ENCODE results near the gene CCDC17. TPM values are rescaled to one million over a fixed set of nuclear protein-coding genes. Genes with fewer than 3 reads are reported as not detected.

The CCDC17 gene
- total and polyA plus RNA-seq, 12 donors = 0.62 to 5.0 (median 1.0) TPM

DNA sequence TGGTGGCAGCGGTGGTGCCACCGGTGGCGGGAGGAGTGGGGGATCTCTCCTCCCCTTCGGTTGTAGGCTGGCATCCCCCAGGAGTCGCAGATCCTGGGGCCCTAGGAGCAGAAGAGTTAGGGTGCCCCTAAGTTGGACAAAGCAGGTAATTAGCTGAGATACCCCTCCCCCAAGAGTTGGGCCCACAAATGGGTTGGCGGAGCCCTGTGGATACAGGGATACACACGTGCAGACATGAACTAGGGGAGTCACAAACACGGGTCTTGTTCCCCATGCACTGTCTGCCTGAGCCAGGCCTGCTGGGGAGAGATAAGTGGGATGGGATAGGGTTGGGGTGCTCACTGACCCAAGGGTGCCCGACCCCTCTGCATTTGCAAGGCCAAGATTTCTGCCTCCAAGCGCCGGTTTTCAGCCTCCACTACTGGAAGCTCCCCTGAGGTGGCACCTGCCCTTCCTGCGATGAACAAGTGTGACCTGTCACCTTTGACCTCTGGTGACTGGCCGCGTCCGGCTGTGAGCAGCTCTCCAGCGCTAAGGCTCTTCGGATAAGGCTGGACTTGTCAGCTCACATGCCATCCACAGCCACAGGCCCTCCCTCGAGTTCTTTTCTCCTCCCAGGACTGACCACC is 1.8 kb downstream of the CCDC17 start:
- no peak for TF ChIP-seq CTCF (IDR thresholded peaks at IDR 0.05)
- DNase-seq (no peak), ATAC-seq (peak in 7 of 8 donors; percentile 3 to 44 (median 16))
- Histone ChIP-seq H3K27ac (peak overlapping the region in 9 of 10 donors; percentile 31 to 77 (median 63)), H3K4me1 (peaks cover 6 to 46% (median 25%) of the 10 kb centered on the region in 9 donors), H3K4me3 (peak overlapping the region in 6 of 10 donors; percentile 23 to 55 (median 44)), H3K36me3 (peaks cover 0 to 85% (median 20%) of the 10 kb centered on the region in 9 donors), H3K9me3 (no peaks in the 10 kb centered on the region), H3K27me3 (no peaks in the 10 kb centered on the region)
- intact Hi-C loops (cut with DNase I) = loop anchor here in 1 of 10 donors (10.0 kb wide), 1 partner anchor 63 kb away; the partner anchor contains the start of genes GPBP1L1 and TMEM69
- WGBS, 2 donors = 64% methylated on average over 18 of the region's 18 CpGs

DNA sequence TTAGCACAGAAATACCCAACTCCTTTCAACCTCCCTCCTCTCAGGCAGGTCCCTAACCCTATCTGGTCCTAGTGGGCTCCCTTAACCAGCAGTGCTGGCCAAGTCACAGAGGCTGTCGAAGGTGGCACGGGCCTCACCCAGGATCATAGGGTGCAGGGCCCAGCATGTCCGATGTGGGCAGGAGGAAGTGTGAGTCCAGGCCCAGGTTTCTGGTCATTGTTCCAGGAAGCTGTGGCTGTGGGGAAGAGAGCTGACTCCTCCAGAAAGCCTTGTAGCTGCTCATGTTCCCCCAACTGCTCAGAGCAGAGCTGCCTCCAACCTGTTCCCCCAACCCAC is 2.4 kb downstream of the CCDC17 start:
- H3K9me3 ChIP-seq = no peaks in the 10 kb centered on the region
- H3K36me3 ChIP-seq = peaks cover 0 to 85% (median 23%) of the 10 kb centered on the region in 9 donors
- H3K27ac ChIP-seq = peak overlapping the region in 9 of 10 donors; percentile 31 to 77 (median 63)
- ATAC-seq = peak in 7 of 8 donors; percentile 15 to 30 (median 21)
- H3K27me3 ChIP-seq = no peaks in the 10 kb centered on the region
- 62 to 65% methylated on average over 3 of the region's 3 CpGs for WGBS, 2 donors
- peak in 1 of 2 donors; percentile 22 for DNase-seq
- peaks cover 6 to 46% (median 25%) of the 10 kb centered on the region in 9 donors for H3K4me1 ChIP-seq
- intact Hi-C loops (cut with DNase I) = loop anchor here in 1 of 10 donors (10.0 kb wide), 1 partner anchor 63 kb away; the partner anchor contains the start of genes GPBP1L1 and TMEM69
- H3K4me3 ChIP-seq = no peak overlapping the region
- no peak for TF ChIP-seq CTCF (IDR thresholded peaks at IDR 0.05)

DNA sequence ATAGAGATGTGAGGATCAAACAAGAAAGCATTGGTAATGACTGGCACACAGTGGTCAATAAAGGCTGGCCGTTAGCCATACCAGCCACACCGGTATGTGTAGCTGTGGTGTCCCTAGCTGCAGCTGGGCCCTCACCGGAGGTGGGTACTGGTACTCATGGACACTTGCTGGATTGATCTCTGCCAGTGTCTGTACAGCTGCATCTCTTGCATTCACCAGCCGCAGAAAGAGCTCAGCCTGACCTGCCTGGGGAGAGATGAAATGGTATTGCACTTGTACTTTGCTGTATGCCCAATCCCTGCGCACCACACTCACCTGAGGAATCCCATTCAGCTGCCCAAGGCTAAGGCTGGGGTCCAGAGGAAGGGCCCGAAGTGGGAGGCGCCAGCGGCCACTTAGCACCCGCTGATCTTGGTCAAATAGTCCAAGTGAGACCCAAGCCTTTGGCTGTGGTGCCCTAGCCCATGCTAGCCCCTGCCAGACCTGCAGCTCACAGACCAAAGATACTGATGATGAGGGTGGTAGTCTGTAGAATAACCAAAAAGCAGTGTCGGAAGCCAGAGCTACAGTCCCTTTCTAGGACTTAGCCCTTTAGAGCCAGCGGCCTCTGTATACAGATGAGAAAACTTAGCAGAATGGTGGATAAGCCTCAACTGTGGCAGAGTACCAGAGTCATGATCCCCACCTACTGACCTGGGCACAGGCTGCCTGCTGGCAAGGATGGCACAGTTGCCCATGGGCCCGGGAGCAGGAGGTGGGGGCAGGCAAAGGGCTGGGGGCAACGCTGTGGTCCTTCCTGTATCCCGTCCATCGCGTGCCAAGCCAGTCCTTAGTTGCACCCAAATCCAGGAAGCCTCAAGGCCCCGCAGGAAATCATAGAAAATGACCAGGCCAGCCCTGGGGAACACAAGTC is 3.0 kb downstream of the CCDC17 start:
- Histone ChIP-seq H3K4me1 (peaks cover 6 to 46% (median 25%) of the 10 kb centered on the region in 9 donors), H3K9me3 (no peaks in the 10 kb centered on the region), H3K36me3 (peaks cover 0 to 85% (median 27%) of the 10 kb centered on the region in 9 donors), H3K27me3 (no peaks in the 10 kb centered on the region), H3K4me3 (no peak overlapping the region), H3K27ac (peak overlapping the region; percentile 31 to 77 (median 62))
- ATAC-seq = peak in 7 of 8 donors; percentile 5 to 31 (median 28)
- DNase-seq = no peak
- no peak for TF ChIP-seq CTCF (IDR thresholded peaks at IDR 0.05)
- intact Hi-C loops (cut with DNase I) = loop anchor here in 1 of 10 donors (10.0 kb wide), 1 partner anchor 64 kb away; the partner anchor contains the start of genes GPBP1L1 and TMEM69
- 82 to 85% methylated on average over 17 of the region's 17 CpGs for WGBS, 2 donors
